GM18873 (cell line): Measurements from ENCODE around the gene OPN1LW.
"Not testable (repeated sequence)": the region's sequence is repeated elsewhere in the genome, so short reads cannot be mapped to it uniquely, and the experiment has no call there.

ENCODE experiments used
- ATAC-seq: cut with Tn5 transposase; IDR thresholded peaks from one replicate; pipeline ENCODE4 v1.9.1; 2021; ENCODE audit warnings: mild to moderate bottlenecking, moderate library complexity, moderate number of reproducible peaks; ENCODE audit not compliant: unreplicated experiment, low FRiP score

The OPN1LW gene

GRCh38 chrX:154131955-154132354 lies 12.1 kb upstream of the OPN1LW start:
- no peak for ATAC-seq

GRCh38 chrX:154132366-154132765 lies 11.7 kb upstream of the OPN1LW start:
- no peak for ATAC-seq

- ATAC-seq: no peak
Observed at GRCh38 chrX:154135458-154136229, 8.4 kb upstream of the OPN1LW start.

- ATAC-seq: no peak
Observed at GRCh38 chrX:154136627-154137161, 7.3 kb upstream of the OPN1LW start.

GRCh38 chrX:154138857-154139256 lies 5.2 kb upstream of the OPN1LW start:
- no peak for ATAC-seq

- no peak for ATAC-seq
Observed at GRCh38 chrX:154140206-154140605, 3.8 kb upstream of the OPN1LW start.

- no peak for ATAC-seq
Observed at GRCh38 chrX:154140742-154141141, 3.3 kb upstream of the OPN1LW start.

- ATAC-seq: no peak
Observed at GRCh38 chrX:154142386-154142785, 1.7 kb upstream of the OPN1LW start.

GRCh38 chrX:154142950-154143745 lies 895 bp upstream of the OPN1LW start:
- no peak for ATAC-seq

GRCh38 chrX:154151030-154151429 lies 7.0 kb downstream of the OPN1LW start:
- not testable (repeated sequence) for ATAC-seq

GRCh38 chrX:154156221-154156620 lies 12.2 kb downstream of the OPN1LW start:
- ATAC-seq: not testable (repeated sequence)

GRCh38 chrX:154157207-154157606 lies 13.2 kb downstream of the OPN1LW start:
- not testable (repeated sequence) for ATAC-seq

GRCh38 chrX:154159345-154159744 lies 15.3 kb downstream of the OPN1LW start:
- ATAC-seq: not testable (repeated sequence)

- ATAC-seq: not testable (repeated sequence)
Observed at GRCh38 chrX:154164902-154165301, 20.9 kb downstream of the OPN1LW start.

GRCh38 chrX:154168384-154168783 lies 24.3 kb downstream of the OPN1LW start:
- not testable (repeated sequence) for ATAC-seq

GRCh38 chrX:154172535-154172943 lies 28.5 kb downstream of the OPN1LW start:
- ATAC-seq: not testable (repeated sequence)

GRCh38 chrX:154174356-154174755 lies 30.3 kb downstream of the OPN1LW start:
- not testable (repeated sequence) for ATAC-seq

- not testable (repeated sequence) for ATAC-seq
Observed at GRCh38 chrX:154182296-154182695, 38.3 kb downstream of the OPN1LW start, which contains the start of gene OPN1MW. Gene OPN1MW (plus strand): TSS chrX:154182596. CDS start chrX:154182678, 82 bp downstream.

- not testable (repeated sequence) for ATAC-seq
Observed at GRCh38 chrX:154183794-154184193, 39.8 kb downstream of the OPN1LW start.

GRCh38 chrX:154192846-154193245 lies 48.8 kb downstream of the OPN1LW start:
- ATAC-seq: not testable (repeated sequence)

- ATAC-seq: not testable (repeated sequence)
Observed at GRCh38 chrX:154194316-154194715, 50.3 kb downstream of the OPN1LW start.
